DOHH2 (cell line): Measurements from ENCODE around the gene ZSWIM6.

Source experiments
- CTCF ChIP-seq: fragments of 200-600 bp; sonication (generic); IDR thresholded peaks from one replicate; pipeline ENCODE4 v1.5.1; 2014; ENCODE audit warnings: antibody characterized with exemption, mild to moderate bottlenecking, low read depth, low read length; ENCODE audit not compliant: poor library complexity, severe bottlenecking
- EZH2phosphoT487 ChIP-seq: fragments of 200-600 bp; sonication (generic); IDR thresholded peaks from 2 replicates; pipeline ENCODE4 v1.6.1; 2017; ENCODE audit warnings: borderline replicate concordance, mild to moderate bottlenecking, antibody characterized with exemption, low read length, moderate library complexity, mixed read lengths

- no peak for TF ChIP-seq CTCF
- TF ChIP-seq EZH2phosphoT487: no peak
Measured at GRCh38 chr5:61329550-61330128, 2.4 kb upstream of the ZSWIM6 start.
